ENCODE results near the gene CAAP1. TPM values are rescaled to one million over a fixed set of nuclear protein-coding genes. Genes with fewer than 3 reads are reported as not detected.

Gene CAAP1
- total and polyA plus RNA-seq, 2 of the 8 experiments (the other 6 are each of a cell fraction or from before 2014, with no cell fraction given): 9.5 to 36.7 TPM

DNA sequence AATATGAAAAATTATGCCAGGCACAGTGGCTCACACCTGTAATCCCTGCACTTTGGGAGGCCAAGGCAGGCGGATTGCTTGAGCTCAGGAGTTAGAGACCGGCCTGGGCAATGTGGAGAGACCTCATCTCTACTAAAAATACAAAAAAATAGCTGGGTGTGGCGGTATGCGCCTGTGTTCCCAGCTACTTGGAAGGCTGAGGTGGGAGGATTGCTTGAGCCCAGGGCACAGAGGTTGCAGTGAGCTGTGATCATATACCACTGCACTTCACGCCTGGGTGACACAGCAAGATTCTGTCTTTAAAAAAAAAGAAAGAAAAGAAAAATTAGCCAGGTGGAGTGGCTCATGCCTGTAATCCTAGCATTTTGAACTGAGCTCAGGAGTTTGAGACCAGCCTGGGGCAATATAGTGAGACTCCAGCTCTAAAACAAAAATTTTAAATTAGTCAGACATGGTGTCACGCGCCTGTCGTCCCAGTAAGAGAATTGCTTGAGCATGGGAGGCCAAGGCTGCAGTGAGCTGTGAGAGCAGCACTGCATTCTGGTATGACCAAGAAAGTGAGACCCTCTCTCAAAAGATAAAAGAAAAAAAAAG, 36.4 kb upstream of the CAAP1 start (continued):
- TF ChIP-seq, protein P1, sequence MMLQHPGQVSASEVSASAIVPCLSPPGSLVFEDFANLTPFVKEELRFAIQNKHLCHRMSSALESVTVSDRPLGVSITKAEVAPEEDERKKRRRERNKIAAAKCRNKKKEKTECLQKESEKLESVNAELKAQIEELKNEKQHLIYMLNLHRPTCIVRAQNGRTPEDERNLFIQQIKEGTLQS (IDR thresholded peaks at IDR 0.05; ENCODE audit: insufficient read depth, low read depth, low read length): no peak
- no peak for TF ChIP-seq CREB1 (IDR thresholded peaks at IDR 0.05)
- TF ChIP-seq SIRT6 (IDR thresholded peaks at IDR 0.05; ENCODE audit: low read length): no peak
- no peak for TF ChIP-seq RFX5 (IDR thresholded peaks at IDR 0.05; ENCODE audit: borderline replicate concordance, low read depth, low read length)
- TF ChIP-seq GTF2F1 (IDR thresholded peaks at IDR 0.05; ENCODE audit: borderline replicate concordance, low read depth, low read length): no peak
- no peak for TF ChIP-seq CHD2 (IDR thresholded peaks at IDR 0.05; ENCODE audit: low read length)
